Astrocyte (in vitro differentiated cells and primary cell): ENCODE measurements around the gene SLC5A1. TPM values are rescaled to one million over a fixed set of nuclear protein-coding genes. Genes with fewer than 3 reads are reported as not detected.

Experiments
- DNase-seq: peaks from one replicate; pipeline ENCODE4 v3.0.0-alpha.2; 2010; ENCODE audit warnings: low read depth
- FAIRE-seq: peaks from 2 replicates; lab custom pipeline; 2011; peaks lifted over from hg19 to GRCh38; lab: Jason Lieb, UNC
- H2AFZ ChIP-seq: 2 replicates; pipeline ENCODE4 v1.6.0; 2012; ENCODE audit warnings: low read depth, low read length, inconsistent platforms
- H3K27ac ChIP-seq: 2 replicates; pipeline ENCODE4 v1.5.1; 2011; ENCODE audit warnings: low read depth, low read length, inconsistent platforms
- H3K27me3 ChIP-seq: 2 replicates; pipeline ENCODE4 v1.6.0; 2011; ENCODE audit warnings: low read length, inconsistent platforms; ENCODE audit not compliant: insufficient read depth
- H3K36me3 ChIP-seq: 2 replicates; pipeline ENCODE4 v1.5.1; 2011; ENCODE audit warnings: low read length, inconsistent platforms; ENCODE audit not compliant: insufficient read depth
- H3K4me1 ChIP-seq: 2 replicates; pipeline ENCODE4 v1.5.1; 2011; ENCODE audit warnings: low read length, inconsistent platforms; ENCODE audit not compliant: insufficient read depth
- H3K4me2 ChIP-seq: 2 replicates; pipeline ENCODE4 v1.6.0; 2012; ENCODE audit warnings: low read length, inconsistent platforms
- H3K4me3 ChIP-seq: 2 replicates; pipeline ENCODE4 v1.5.1; 2011; ENCODE audit warnings: low read depth, mild to moderate bottlenecking, low read length, inconsistent platforms; ENCODE audit not compliant: insufficient read depth
- H3K79me2 ChIP-seq: 2 replicates; pipeline ENCODE4 v1.6.0; 2012; ENCODE audit warnings: mild to moderate bottlenecking, low read length, inconsistent platforms; ENCODE audit not compliant: insufficient read depth
- H3K9ac ChIP-seq: 2 replicates; pipeline ENCODE4 v1.6.0; 2012; ENCODE audit warnings: mild to moderate bottlenecking, low read length, inconsistent platforms
- H3K9me3 ChIP-seq: 2 replicates; pipeline ENCODE4 v1.5.1; 2012; ENCODE audit warnings: low read depth, mild to moderate bottlenecking, low read length, inconsistent platforms; ENCODE audit not compliant: insufficient read depth
- H4K20me1 ChIP-seq: 2 replicates; pipeline ENCODE4 v1.6.0; 2012; ENCODE audit warnings: low read length, inconsistent platforms; ENCODE audit not compliant: insufficient read depth
- H3K27ac Mint-ChIP-seq: one replicate; pipeline ENCODE4 v1.8.0; 2021; ENCODE audit warnings: mild to moderate bottlenecking, mixed read lengths; ENCODE audit not compliant: unreplicated experiment
- H3K27me3 Mint-ChIP-seq: one replicate; pipeline ENCODE4 v1.8.0; 2021; ENCODE audit warnings: low read depth, mixed read lengths; ENCODE audit not compliant: unreplicated experiment
- H3K36me3 Mint-ChIP-seq: one replicate; pipeline ENCODE4 v1.8.0; 2021; ENCODE audit warnings: low read depth, mixed read lengths; ENCODE audit not compliant: unreplicated experiment
- H3K4me1 Mint-ChIP-seq: one replicate; pipeline ENCODE4 v1.8.0; 2021; ENCODE audit warnings: low read depth, mixed read lengths; ENCODE audit not compliant: unreplicated experiment
- H3K4me3 Mint-ChIP-seq: one replicate; pipeline ENCODE4 v1.8.0; 2021; ENCODE audit warnings: mild to moderate bottlenecking, moderate library complexity, mixed read lengths; ENCODE audit not compliant: unreplicated experiment
- H3K9me3 Mint-ChIP-seq: one replicate; pipeline ENCODE4 v1.8.0; 2021; ENCODE audit warnings: mild to moderate bottlenecking, mixed read lengths; ENCODE audit not compliant: unreplicated experiment
- CTCF ChIP-seq: IDR thresholded peaks from 2 replicates; pipeline ENCODE4 v1.5.1; 2011; ENCODE audit warnings: low read depth, mild to moderate bottlenecking, inconsistent platforms, low read length, moderate library complexity; ENCODE audit not compliant: insufficient read depth
- EZH2 ChIP-seq: IDR thresholded peaks from 2 replicates; pipeline ENCODE4 v1.6.1; 2012; ENCODE audit warnings: mild to moderate bottlenecking, low read length, inconsistent platforms; ENCODE audit not compliant: insufficient read depth
- total RNA-seq: library from RNA; stranded (reverse); gene quantifications from 2 replicates; pipeline ENCODE4 v1.2.1, GENCODE V29; 2021

The SLC5A1 gene
- total RNA-seq, 1 donor from 2014 or later = not detected

- Histone ChIP-seq H2AFZ (no peak overlapping the region), H3K36me3 (no peaks in the 10 kb centered on the region), H3K4me1 (peaks cover 4% of the 10 kb centered on the region), H3K27ac (no peak overlapping the region), H3K4me2 (peak overlapping the region; percentile 17), H4K20me1 (no peaks in the 10 kb centered on the region), H3K9ac (no peak overlapping the region), H3K27me3 (peaks cover 7% of the 10 kb centered on the region), H3K9me3 (peaks cover 4% of the 10 kb centered on the region), H3K4me3 (no peak overlapping the region), H3K79me2 (no peaks in the 10 kb centered on the region)
- peaks cover 15% of the 10 kb centered on the region for H3K4me1 Mint-ChIP-seq
- H3K36me3 Mint-ChIP-seq = no peaks in the 10 kb centered on the region
- TF ChIP-seq CTCF (no peak), EZH2 (no peak)
- H3K27ac Mint-ChIP-seq = peak overlapping the region; percentile 48
- H3K4me3 Mint-ChIP-seq = no peak overlapping the region
- FAIRE-seq = no peak
- no peaks in the 10 kb centered on the region for H3K27me3 Mint-ChIP-seq
- peaks cover 16% of the 10 kb centered on the region for H3K9me3 Mint-ChIP-seq
- DNase-seq = peak; percentile 80
These were observed 25.0 kb upstream of the SLC5A1 start for GRCh38 chr22:32018056-32018455.

DNA sequence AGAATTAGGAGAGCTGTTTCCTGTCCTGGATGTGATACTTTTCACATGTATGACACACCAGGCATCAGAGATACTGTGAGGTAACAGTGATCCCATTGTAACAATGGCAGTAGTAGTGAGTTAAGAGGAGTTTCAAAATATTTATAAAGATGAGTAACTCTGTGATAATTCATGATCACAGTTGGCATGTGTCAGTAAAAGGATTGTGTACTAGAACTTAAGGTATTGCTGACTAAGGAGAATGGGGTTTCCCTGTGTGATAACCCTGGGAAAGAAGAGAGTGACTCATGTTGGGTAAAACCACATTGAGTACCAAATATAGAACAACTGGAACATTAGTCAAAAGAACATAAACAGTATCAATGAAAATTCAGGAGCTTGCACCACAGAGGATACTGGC lies 22.9 kb upstream of the SLC5A1 start:
- Histone ChIP-seq H3K9ac (no peak overlapping the region), H3K36me3 (no peaks in the 10 kb centered on the region), H3K27ac (peak overlapping the region; percentile 59), H3K9me3 (no peaks in the 10 kb centered on the region), H2AFZ (no peak overlapping the region), H3K27me3 (peaks cover 7% of the 10 kb centered on the region), H4K20me1 (no peaks in the 10 kb centered on the region), H3K4me1 (peaks cover 4% of the 10 kb centered on the region), H3K4me2 (peak overlapping the region; percentile 47), H3K4me3 (no peak overlapping the region), H3K79me2 (no peaks in the 10 kb centered on the region)
- Mint-ChIP-seq H3K36me3 (no peaks in the 10 kb centered on the region), H3K4me3 (no peak overlapping the region), H3K27me3 (no peaks in the 10 kb centered on the region), H3K27ac (peak overlapping the region; percentile 9), H3K4me1 (peaks cover 17% of the 10 kb centered on the region), H3K9me3 (peaks cover 8% of the 10 kb centered on the region)
- TF ChIP-seq CTCF = no peak
- TF ChIP-seq EZH2 = no peak
- FAIRE-seq (peak; percentile 89), DNase-seq (peak; percentile 89)

DNA sequence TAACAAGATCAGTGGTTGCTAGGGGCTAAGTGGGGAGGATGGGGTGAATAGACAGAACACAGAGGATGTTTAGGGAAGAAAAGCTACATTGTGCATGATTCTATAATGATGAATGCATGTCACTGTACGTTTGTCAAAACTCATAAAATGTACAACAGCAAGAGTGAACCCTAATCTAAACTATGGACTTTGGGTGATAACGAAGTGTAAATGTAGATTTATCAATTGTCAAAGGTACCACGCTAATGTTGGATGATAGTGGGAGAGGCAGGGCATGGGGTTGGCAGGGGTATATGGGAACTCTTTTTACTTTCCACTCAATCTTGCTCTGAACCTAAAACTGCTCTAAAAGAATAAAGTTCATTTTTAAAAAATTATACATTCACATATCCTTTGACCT lies 21.3 kb upstream of the SLC5A1 start:
- no peak for TF ChIP-seq EZH2
- no peak for TF ChIP-seq CTCF

More for the DNA sequence above, 21.3 kb upstream of the SLC5A1 start:
- no peak overlapping the region for H3K4me3 ChIP-seq
- no peak overlapping the region for H3K4me2 ChIP-seq
- peaks cover 17% of the 10 kb centered on the region for H3K4me1 Mint-ChIP-seq
- no peaks in the 10 kb centered on the region for H3K79me2 ChIP-seq
- no peak for DNase-seq
- peaks cover 7% of the 10 kb centered on the region for H3K27me3 ChIP-seq
- no peak overlapping the region for H3K4me3 Mint-ChIP-seq
- no peak for FAIRE-seq
- H3K36me3 Mint-ChIP-seq = no peaks in the 10 kb centered on the region
- no peak overlapping the region for H2AFZ ChIP-seq
- H3K9me3 Mint-ChIP-seq = peaks cover 4% of the 10 kb centered on the region
- H4K20me1 ChIP-seq = no peaks in the 10 kb centered on the region
- H3K36me3 ChIP-seq = no peaks in the 10 kb centered on the region
- no peak overlapping the region for H3K9ac ChIP-seq
- H3K27me3 Mint-ChIP-seq = no peaks in the 10 kb centered on the region
- no peaks in the 10 kb centered on the region for H3K9me3 ChIP-seq
- H3K27ac Mint-ChIP-seq = no peak overlapping the region
- H3K4me1 ChIP-seq = peaks cover 4% of the 10 kb centered on the region
- H3K27ac ChIP-seq = no peak overlapping the region
